ENCODE data around the gene SBF2.

SBF2 gene

DNA sequence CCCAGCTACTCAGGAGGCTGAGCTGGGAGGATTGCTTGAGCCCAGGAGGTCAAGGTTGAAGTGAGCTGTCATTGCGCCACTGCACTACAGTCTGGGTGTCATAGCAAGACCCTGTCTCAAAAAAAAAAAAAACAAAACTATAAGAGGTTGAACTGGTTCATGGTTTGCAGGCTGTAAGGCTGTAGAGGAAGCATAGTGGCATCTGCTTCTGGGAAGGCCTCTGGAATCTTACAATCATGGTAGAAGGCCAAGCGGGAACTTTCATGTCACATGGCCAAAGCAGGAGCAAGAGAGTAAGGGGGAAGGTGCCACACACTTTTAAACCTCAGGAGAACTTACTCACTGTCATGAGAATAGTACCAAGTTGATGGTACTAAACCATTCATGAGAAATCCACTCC lies 520.5 kb downstream of the SBF2 start:
- no peak for DNase-seq (ENCODE audit: low spot score)

DNA sequence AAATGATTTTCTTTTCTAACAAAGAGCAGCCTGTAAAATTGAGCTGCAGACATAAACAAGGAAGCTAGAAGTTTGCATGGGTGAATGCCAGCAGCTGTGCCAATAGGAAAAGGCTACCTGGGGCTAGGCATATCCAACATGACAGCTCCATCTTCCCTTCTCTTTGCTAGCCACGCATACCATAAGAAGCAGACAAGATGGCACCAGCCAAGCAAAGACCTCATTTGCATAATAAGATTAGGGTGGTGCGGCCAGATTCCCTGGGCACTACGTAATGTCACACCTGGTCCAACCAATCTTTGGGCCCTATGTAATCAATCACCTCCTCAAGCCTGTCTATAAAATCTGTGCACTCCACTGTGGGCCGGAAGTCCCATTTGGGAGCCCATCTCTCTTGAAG lies 521.8 kb downstream of the SBF2 start:
- DNase-seq (ENCODE audit: low spot score), result no peak

GRCh38 chr11:9771071-9771511 lies 522.9 kb downstream of the SBF2 start:
- DNase-seq (ENCODE audit: low spot score), result no peak

GRCh38 chr11:9769621-9770020 lies 524.4 kb downstream of the SBF2 start:
- no peak for DNase-seq (ENCODE audit: low spot score)

DNA sequence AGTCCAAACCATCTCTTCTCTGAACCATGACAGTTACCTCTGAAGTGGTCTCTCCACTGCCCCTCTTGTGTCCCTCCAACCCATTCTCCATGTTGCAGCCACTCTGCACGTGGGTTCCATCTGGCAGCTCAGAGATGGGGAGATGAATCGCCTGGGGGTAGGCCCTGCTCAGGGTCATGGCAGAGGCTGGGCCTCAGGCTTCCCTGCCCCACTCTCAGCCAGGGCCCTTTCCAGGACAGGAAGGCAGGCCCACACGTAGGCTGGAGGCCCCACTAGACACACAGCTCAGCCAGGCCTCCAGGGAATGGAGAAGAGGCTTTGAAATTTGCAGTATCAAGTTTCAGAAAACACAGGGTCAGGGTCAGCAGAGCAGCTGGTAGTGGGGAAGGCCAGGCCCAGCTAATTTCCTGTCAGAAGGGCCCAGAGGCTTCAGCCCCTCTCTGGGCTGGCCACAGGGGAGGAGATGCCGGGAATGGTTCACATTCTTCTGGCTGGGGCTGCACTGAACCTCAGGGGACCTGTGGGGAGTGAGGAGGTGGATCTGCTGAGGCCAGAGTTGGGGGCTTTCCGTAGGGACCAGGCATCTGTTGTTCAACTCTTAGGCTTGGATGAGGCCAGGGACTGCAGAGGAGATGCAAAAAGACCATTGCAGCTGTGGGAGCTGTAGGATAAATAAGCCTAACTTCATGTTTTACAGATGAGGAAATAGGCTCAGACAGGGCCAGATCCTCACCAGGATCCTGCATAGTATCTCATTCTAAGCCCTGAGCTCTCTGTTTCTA lies 528.5 kb downstream of the SBF2 start:
- no peak for DNase-seq (ENCODE audit: low spot score)

GRCh38 chr11:9763301-9763700 lies 530.7 kb downstream of the SBF2 start:
- no peak for DNase-seq (ENCODE audit: low spot score)

GRCh38 chr11:9762531-9762930 lies 531.5 kb downstream of the SBF2 start:
- DNase-seq (ENCODE audit: low spot score), result no peak

DNA sequence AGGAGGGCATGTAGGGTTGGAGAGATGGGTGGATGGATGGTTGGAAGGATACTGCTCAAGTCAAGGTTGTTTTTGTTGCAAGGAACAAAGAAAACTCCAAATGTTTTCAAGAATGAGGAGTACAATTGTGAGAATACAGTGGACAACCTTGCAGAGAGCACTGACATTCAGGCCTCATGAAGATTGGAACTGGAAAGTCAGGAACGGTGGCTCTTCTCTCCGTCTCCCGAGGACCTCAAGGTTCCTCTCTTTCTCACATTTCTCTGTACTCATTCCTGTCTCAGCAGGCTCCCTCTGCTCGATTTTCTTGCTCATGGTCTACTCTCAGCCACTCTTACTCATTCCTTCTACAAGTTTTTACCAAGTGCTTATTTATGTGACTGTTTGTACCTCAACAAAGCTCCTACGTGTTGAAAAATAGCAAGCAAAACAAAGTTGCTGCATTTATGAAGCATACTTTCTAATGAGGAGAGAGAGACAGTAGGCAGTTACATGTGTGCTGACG lies 532.5 kb downstream of the SBF2 start:
- no peak for DNase-seq (ENCODE audit: low spot score)

GRCh38 chr11:9760193-9760575 lies 533.8 kb downstream of the SBF2 start:
- DNase-seq (ENCODE audit: low spot score), result no peak

DNA sequence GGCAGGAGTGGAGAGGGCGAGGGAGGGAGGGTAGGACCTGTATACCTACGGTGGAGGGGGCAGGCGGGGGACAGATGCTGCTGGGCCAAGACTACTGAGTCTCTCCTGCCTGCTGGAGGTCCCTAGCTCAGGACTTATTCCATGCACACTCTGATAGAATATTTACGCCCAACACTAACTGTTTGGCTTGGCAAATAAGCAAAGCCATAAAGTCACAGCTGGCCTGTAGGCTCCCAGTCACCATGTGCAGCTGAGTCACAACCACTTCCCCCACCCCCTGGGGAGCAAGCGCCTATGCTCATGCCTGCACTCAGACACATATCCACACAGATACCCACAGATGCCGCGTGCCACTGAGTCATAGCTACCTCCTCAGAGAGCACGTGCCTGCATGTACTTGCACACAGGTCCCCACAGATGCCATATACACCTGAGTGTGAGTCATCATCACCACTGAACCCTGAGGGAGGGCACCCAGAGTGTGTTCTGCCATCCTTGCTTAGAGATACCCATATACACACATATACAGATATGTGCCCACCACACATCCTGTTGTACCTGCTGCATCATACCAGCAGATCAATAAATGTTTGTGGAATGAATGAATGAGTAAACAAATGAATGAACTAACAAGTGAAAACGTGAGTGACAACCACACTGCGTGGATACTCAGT lies 534.4 kb downstream of the SBF2 start:
- DNase-seq (ENCODE audit: low spot score), result peak; percentile 85

GRCh38 chr11:9758637-9759518 lies 535.1 kb downstream of the SBF2 start:
- peak; percentile 55 for DNase-seq (ENCODE audit: low spot score)

GRCh38 chr11:9757809-9758636 lies 536.0 kb downstream of the SBF2 start:
- DNase-seq (ENCODE audit: low spot score), result peak; percentile 87

DNA sequence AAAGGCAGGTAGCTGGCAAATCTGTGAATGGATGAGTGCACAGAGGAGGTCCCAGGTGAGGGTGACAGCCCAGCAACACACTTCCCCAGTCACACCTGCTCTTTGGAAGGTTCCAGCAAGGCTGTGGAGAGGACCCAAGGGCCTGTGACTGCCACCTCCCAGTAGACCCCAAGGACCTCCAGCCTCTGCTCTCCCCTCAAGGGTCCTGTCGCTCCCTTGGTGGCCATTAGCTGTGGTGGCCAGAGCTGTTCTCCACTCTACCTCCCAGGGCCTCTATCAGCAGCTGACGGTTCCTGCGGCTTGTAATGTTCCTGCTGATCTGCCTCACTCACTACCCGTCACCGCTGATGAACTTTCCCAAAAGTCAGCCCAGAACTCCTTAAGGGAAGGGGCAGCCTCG lies 537.1 kb downstream of the SBF2 start:
- DNase-seq (ENCODE audit: low spot score), result no peak

GRCh38 chr11:9756461-9756860 lies 537.6 kb downstream of the SBF2 start:
- peak; percentile 35 for DNase-seq (ENCODE audit: low spot score)

GRCh38 chr11:9755561-9756185 lies 538.3 kb downstream of the SBF2 start:
- DNase-seq (ENCODE audit: low spot score), result no peak

DNA sequence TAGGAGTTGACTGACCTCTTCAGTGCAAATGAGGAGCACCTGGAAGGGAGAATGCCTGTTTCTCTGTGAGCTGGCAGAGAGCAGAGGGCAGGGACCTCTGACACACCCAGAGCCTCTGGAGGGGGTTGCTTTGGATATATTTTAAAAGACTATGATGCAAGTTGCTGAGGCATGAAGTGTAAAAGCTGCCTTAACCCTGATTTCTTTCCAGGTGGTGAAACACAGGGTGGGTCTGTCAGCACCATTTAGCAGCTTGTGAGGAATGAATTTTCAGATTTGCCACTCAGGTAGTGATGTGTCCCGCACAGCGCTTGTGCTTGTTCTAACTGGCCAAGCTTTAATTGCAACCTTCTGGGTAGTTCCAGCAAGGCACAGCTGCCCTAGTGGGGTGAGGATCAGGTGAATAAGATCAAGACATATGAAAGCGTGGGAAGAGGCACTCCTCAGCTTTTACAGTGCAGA lies 540.0 kb downstream of the SBF2 start:
- DNase-seq (ENCODE audit: low spot score), result peak; percentile 57

DNA sequence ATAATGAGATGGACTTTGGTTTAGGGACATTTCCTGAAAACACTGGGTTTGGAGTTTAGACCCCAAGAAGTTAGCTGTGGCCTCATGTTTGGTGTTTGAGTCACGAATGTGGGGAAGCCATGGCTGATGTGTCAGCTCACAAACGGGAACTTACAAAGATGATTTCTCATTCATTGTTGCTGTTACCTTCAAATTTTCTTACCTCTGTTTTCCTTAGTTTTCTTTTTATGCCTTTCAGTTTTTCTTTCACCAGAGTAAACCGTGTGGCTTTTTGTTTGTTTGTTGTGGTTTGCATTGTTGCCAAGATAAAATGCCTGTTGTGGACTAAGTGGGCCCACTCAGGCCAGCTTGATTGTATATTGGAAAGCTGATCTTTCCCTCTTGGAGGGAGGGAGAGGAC lies 541.0 kb downstream of the SBF2 start:
- DNase-seq (ENCODE audit: low spot score), result no peak

GRCh38 chr11:9752091-9752490 lies 541.9 kb downstream of the SBF2 start:
- DNase-seq (ENCODE audit: low spot score), result no peak

- no peak for DNase-seq (ENCODE audit: low spot score)
Measured at GRCh38 chr11:9750551-9750950, 543.5 kb downstream of the SBF2 start.

- DNase-seq (ENCODE audit: low spot score), result peak; percentile 91
Measured at GRCh38 chr11:9748361-9748970, 545.6 kb downstream of the SBF2 start.

DNA sequence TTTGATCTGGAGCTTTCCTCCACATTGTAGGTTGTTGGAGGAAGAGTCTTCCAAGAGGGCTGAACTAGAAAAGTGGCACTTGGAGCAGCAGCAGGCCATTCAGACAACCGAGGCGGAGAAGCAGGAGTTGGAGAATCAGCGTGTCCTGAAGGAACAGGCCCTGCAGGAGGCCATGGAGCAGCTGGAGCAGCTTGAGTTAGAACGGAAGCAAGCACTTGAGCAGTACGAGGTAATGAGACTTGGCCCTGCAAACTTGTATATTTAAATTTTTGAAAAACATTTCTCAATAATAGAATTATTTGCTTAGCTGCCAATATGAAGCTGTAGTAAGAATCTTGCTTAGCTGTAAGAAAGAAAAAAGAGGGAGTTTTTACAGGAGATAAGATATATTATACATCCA lies 546.2 kb downstream of the SBF2 start:
- DNase-seq (ENCODE audit: low spot score), result no peak
